Measurements from ENCODE around the gene WDFY2.

The WDFY2 gene

GRCh38 chr13:51607165-51607564 is 22.9 kb downstream of the WDFY2 start:
- no peaks in the 10 kb centered on the region for H3K36me3 ChIP-seq (ENCODE audit: control insufficient read depth, low read depth, low read length)
- no peaks in the 10 kb centered on the region for H3K9me3 ChIP-seq (ENCODE audit: control insufficient read depth, low read depth, low read length)
- H3K27me3 ChIP-seq (ENCODE audit: control insufficient read depth, insufficient read depth, low read length) = no peaks in the 10 kb centered on the region
- H3K4me1 ChIP-seq (ENCODE audit: control insufficient read depth, low read depth, low read length) = no peaks in the 10 kb centered on the region
- no peak overlapping the region for H3K9ac ChIP-seq (ENCODE audit: low read length)
- no peak overlapping the region for H3K4me3 ChIP-seq (ENCODE audit: low read length)
- H3K27ac ChIP-seq (ENCODE audit: low read length) = no peak overlapping the region

- H3K36me3 ChIP-seq (ENCODE audit: control insufficient read depth, low read depth, low read length) = no peaks in the 10 kb centered on the region
These were observed 24.7 kb downstream of the WDFY2 start for GRCh38 chr13:51608857-51609406.

DNA sequence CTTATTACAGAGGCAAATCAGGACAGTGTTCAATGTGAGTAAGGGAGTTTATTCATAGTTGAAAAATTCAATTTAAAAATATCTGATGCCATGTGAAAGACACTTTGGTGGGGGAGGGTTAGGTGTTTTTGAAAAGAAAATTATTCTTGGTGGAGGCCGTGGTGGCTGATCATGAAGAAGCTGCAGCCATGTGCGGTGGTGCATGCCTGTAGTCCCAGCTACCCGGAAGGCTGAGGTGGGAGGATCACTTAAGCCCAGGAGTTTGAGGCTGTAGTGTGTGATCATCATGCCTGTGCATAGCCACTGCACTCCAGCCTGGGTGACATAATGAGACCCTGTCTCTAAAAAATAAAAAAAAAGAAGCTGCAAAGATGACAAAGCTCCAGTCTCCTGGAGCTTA is 28.6 kb downstream of the WDFY2 start:
- H3K4me3 ChIP-seq (ENCODE audit: low read length) = no peak overlapping the region
- no peaks in the 10 kb centered on the region for H3K27me3 ChIP-seq (ENCODE audit: control insufficient read depth, insufficient read depth, low read length)
- peaks cover 8% of the 10 kb centered on the region for H3K4me1 ChIP-seq (ENCODE audit: control insufficient read depth, low read depth, low read length)
- H3K36me3 ChIP-seq (ENCODE audit: control insufficient read depth, low read depth, low read length) = no peaks in the 10 kb centered on the region
- no peak overlapping the region for H3K27ac ChIP-seq (ENCODE audit: low read length)
- no peak overlapping the region for H3K9ac ChIP-seq (ENCODE audit: low read length)
- H3K9me3 ChIP-seq (ENCODE audit: control insufficient read depth, low read depth, low read length) = no peaks in the 10 kb centered on the region

More at GRCh38 chr13:51608857-51609406, 24.7 kb downstream of the WDFY2 start:
- H3K9ac ChIP-seq (ENCODE audit: low read length) = no peak overlapping the region
- no peaks in the 10 kb centered on the region for H3K9me3 ChIP-seq (ENCODE audit: control insufficient read depth, low read depth, low read length)
- H3K27me3 ChIP-seq (ENCODE audit: control insufficient read depth, insufficient read depth, low read length) = no peaks in the 10 kb centered on the region
- H3K4me3 ChIP-seq (ENCODE audit: low read length) = no peak overlapping the region
- no peaks in the 10 kb centered on the region for H3K4me1 ChIP-seq (ENCODE audit: control insufficient read depth, low read depth, low read length)
- no peak overlapping the region for H3K27ac ChIP-seq (ENCODE audit: low read length)

DNA sequence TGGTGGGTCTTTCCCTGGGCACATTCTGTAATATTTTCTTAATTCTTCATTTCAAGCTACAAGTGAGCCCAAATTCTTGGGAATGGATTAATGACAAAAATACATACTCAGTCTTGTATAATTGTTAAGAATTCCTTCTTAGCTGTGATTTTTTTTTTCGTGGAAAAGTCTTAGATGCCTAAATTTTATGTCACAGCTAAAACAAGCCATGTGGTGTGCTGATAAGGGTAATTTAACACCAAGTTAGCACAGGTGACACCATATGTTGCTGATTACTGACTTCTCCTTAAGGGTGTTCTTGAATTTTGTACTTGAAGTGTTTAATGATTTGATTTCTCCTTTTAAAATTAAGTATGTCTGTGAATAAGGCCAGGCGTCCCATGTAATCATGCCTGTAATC is 29.3 kb downstream of the WDFY2 start:
- no peak overlapping the region for H3K4me3 ChIP-seq (ENCODE audit: low read length)
- H3K9ac ChIP-seq (ENCODE audit: low read length) = no peak overlapping the region
- H3K27me3 ChIP-seq (ENCODE audit: control insufficient read depth, insufficient read depth, low read length) = no peaks in the 10 kb centered on the region
- H3K9me3 ChIP-seq (ENCODE audit: control insufficient read depth, low read depth, low read length) = no peaks in the 10 kb centered on the region
- no peaks in the 10 kb centered on the region for H3K36me3 ChIP-seq (ENCODE audit: control insufficient read depth, low read depth, low read length)
- H3K27ac ChIP-seq (ENCODE audit: low read length) = no peak overlapping the region
- peaks cover 8% of the 10 kb centered on the region for H3K4me1 ChIP-seq (ENCODE audit: control insufficient read depth, low read depth, low read length)

DNA sequence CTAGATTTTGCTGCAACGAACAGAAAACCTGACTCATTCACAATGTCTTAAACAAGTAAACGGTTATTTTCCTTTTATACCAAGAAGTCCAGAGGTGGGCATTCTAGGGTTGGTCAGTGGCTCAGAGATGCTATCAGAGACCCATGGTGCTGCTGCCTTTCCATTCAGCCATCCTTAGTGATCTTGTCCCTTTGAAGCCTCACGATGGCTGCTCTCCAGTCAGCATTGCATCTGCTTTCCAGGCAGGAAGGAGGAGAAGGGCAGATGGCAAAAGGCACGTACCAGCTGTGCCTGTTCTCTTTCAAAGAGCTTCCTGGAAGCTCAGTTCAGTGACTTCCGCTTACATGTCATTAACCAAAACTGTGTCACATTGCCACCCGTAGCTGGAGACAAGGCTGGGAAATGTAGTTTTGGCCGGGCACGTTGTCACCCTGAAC is 30.1 kb downstream of the WDFY2 start:
- Histone ChIP-seq H3K27ac (ENCODE audit: low read length) (no peak overlapping the region), H3K9ac (ENCODE audit: low read length) (no peak overlapping the region), H3K27me3 (ENCODE audit: control insufficient read depth, insufficient read depth, low read length) (no peaks in the 10 kb centered on the region), H3K36me3 (ENCODE audit: control insufficient read depth, low read depth, low read length) (no peaks in the 10 kb centered on the region), H3K4me3 (ENCODE audit: low read length) (no peak overlapping the region), H3K4me1 (ENCODE audit: control insufficient read depth, low read depth, low read length) (peaks cover 8% of the 10 kb centered on the region), H3K9me3 (ENCODE audit: control insufficient read depth, low read depth, low read length) (no peaks in the 10 kb centered on the region)

GRCh38 chr13:51618626-51619025 is 34.4 kb downstream of the WDFY2 start:
- Histone ChIP-seq H3K4me3 (ENCODE audit: low read length) (no peak overlapping the region), H3K9ac (ENCODE audit: low read length) (no peak overlapping the region), H3K27me3 (ENCODE audit: control insufficient read depth, insufficient read depth, low read length) (no peaks in the 10 kb centered on the region), H3K27ac (ENCODE audit: low read length) (no peak overlapping the region), H3K36me3 (ENCODE audit: control insufficient read depth, low read depth, low read length) (no peaks in the 10 kb centered on the region), H3K9me3 (ENCODE audit: control insufficient read depth, low read depth, low read length) (no peaks in the 10 kb centered on the region), H3K4me1 (ENCODE audit: control insufficient read depth, low read depth, low read length) (peaks cover 17% of the 10 kb centered on the region)

GRCh38 chr13:51619614-51620013 is 35.4 kb downstream of the WDFY2 start:
- H3K9ac ChIP-seq (ENCODE audit: low read length) = no peak overlapping the region
- no peak overlapping the region for H3K27ac ChIP-seq (ENCODE audit: low read length)
- H3K4me3 ChIP-seq (ENCODE audit: low read length) = no peak overlapping the region
- no peaks in the 10 kb centered on the region for H3K36me3 ChIP-seq (ENCODE audit: control insufficient read depth, low read depth, low read length)
- peaks cover 17% of the 10 kb centered on the region for H3K4me1 ChIP-seq (ENCODE audit: control insufficient read depth, low read depth, low read length)
- H3K27me3 ChIP-seq (ENCODE audit: control insufficient read depth, insufficient read depth, low read length) = no peaks in the 10 kb centered on the region
- H3K9me3 ChIP-seq (ENCODE audit: control insufficient read depth, low read depth, low read length) = no peaks in the 10 kb centered on the region

DNA sequence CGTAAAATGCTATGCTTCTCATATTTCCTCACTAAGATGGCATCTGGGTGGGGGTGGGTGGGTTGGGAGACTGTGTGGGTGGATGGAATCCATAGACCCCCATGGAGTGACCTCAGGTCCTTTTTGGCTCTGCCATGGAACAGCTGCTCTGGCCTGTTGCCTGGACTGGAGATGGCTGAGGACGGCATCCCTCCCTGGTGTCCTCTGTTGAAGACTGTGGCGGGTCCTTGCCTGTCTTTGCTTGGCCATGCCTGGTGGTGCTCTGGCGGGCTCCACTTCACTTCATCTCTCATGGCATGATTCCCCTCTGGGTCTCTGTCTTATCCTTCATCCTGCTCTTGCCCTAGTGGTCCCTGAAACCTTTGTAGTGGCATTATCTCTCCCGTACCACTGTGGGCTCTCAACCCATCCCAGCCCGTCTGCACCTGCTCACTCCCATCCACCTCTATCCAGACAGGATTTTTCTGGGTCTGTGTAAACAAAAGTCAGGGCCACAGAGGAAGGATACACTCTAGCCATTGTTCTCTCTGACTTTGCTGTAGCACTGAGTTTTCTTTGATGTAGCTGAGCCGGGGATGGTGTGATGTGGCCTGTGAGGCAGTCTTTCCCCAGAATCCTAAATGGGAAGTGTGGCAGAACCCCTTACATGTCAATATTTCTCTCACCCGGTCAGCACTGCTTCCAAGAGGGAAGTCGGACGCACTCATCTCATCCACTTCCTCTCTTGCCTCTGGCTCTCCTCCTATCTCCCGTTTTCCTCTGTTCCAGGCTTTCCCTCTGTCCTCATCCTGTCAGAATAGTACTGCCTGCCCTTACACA is 36.1 kb downstream of the WDFY2 start:
- Histone ChIP-seq H3K27me3 (ENCODE audit: control insufficient read depth, insufficient read depth, low read length) (no peaks in the 10 kb centered on the region), H3K4me1 (ENCODE audit: control insufficient read depth, low read depth, low read length) (peaks cover 17% of the 10 kb centered on the region), H3K9ac (ENCODE audit: low read length) (no peak overlapping the region), H3K27ac (ENCODE audit: low read length) (no peak overlapping the region), H3K9me3 (ENCODE audit: control insufficient read depth, low read depth, low read length) (no peaks in the 10 kb centered on the region), H3K36me3 (ENCODE audit: control insufficient read depth, low read depth, low read length) (no peaks in the 10 kb centered on the region), H3K4me3 (ENCODE audit: low read length) (no peak overlapping the region)

- Histone ChIP-seq H3K27ac (ENCODE audit: low read length) (no peak overlapping the region), H3K27me3 (ENCODE audit: control insufficient read depth, insufficient read depth, low read length) (no peaks in the 10 kb centered on the region), H3K36me3 (ENCODE audit: control insufficient read depth, low read depth, low read length) (no peaks in the 10 kb centered on the region), H3K4me1 (ENCODE audit: control insufficient read depth, low read depth, low read length) (peaks cover 17% of the 10 kb centered on the region), H3K9me3 (ENCODE audit: control insufficient read depth, low read depth, low read length) (no peaks in the 10 kb centered on the region), H3K4me3 (ENCODE audit: low read length) (no peak overlapping the region), H3K9ac (ENCODE audit: low read length) (no peak overlapping the region)
These were observed 37.3 kb downstream of the WDFY2 start for GRCh38 chr13:51621602-51622001.

- no peak overlapping the region for H3K27ac ChIP-seq (ENCODE audit: low read length)
- H3K36me3 ChIP-seq (ENCODE audit: control insufficient read depth, low read depth, low read length) = no peaks in the 10 kb centered on the region
- no peaks in the 10 kb centered on the region for H3K9me3 ChIP-seq (ENCODE audit: control insufficient read depth, low read depth, low read length)
- H3K4me3 ChIP-seq (ENCODE audit: low read length) = no peak overlapping the region
- no peak overlapping the region for H3K9ac ChIP-seq (ENCODE audit: low read length)
- peaks cover 9% of the 10 kb centered on the region for H3K4me1 ChIP-seq (ENCODE audit: control insufficient read depth, low read depth, low read length)
- H3K27me3 ChIP-seq (ENCODE audit: control insufficient read depth, insufficient read depth, low read length) = no peaks in the 10 kb centered on the region
These were observed 39.2 kb downstream of the WDFY2 start for GRCh38 chr13:51623473-51623872.

- Histone ChIP-seq H3K27ac (ENCODE audit: low read length) (no peak overlapping the region), H3K4me3 (ENCODE audit: low read length) (no peak overlapping the region), H3K27me3 (ENCODE audit: control insufficient read depth, insufficient read depth, low read length) (no peaks in the 10 kb centered on the region), H3K36me3 (ENCODE audit: control insufficient read depth, low read depth, low read length) (no peaks in the 10 kb centered on the region), H3K9me3 (ENCODE audit: control insufficient read depth, low read depth, low read length) (no peaks in the 10 kb centered on the region), H3K4me1 (ENCODE audit: control insufficient read depth, low read depth, low read length) (peaks cover 9% of the 10 kb centered on the region), H3K9ac (ENCODE audit: low read length) (no peak overlapping the region)
These were observed 39.9 kb downstream of the WDFY2 start for GRCh38 chr13:51624207-51624606.

All from iPS-18a (cell line).